Measurements from ENCODE around the gene TFCP2L1.

GRCh38 chr2:121295911-121296650 lies 11.1 kb upstream of the TFCP2L1 start:
- TF ChIP-seq CTCF (IDR thresholded peaks at IDR 0.05; ENCODE audit: insufficient read depth, low read length): no peak
- TF ChIP-seq REST (IDR thresholded peaks at IDR 0.05; ENCODE audit: insufficient replicate concordance, low read depth): no peak
- TF ChIP-seq GABPA (IDR thresholded peaks at IDR 0.05; ENCODE audit: low read depth): no peak
